HG02840 (cell line): ENCODE data around the gene KPNA1.

Experiments
- ATAC-seq: cut with Tn5 transposase; IDR thresholded peaks from one replicate; pipeline ENCODE4 v1.9.1; 2021; ENCODE audit warnings: mild to moderate bottlenecking, moderate library complexity, moderate number of reproducible peaks; ENCODE audit not compliant: unreplicated experiment, low FRiP score

The KPNA1 gene

GRCh38 chr3:122514123-122515019 lies at the start of gene KPNA1:
TSS of gene KPNA1 (minus strand) at chr3:122514939. CDS start at chr3:122496565, 18,374 bp downstream.
- peak; percentile 84 for ATAC-seq

- peak; percentile 51 for ATAC-seq
Observed at GRCh38 chr3:122564155-122564912, 49.6 kb upstream of the KPNA1 start, which contains the start of the genes DTX3L and PARP9. TSS of gene DTX3L (plus strand) at chr3:122564338. CDS start at chr3:122564427, 89 bp downstream. TSS of gene PARP9 (minus strand) at chr3:122564300. CDS start at chr3:122559620, 4,680 bp downstream.

DNA sequence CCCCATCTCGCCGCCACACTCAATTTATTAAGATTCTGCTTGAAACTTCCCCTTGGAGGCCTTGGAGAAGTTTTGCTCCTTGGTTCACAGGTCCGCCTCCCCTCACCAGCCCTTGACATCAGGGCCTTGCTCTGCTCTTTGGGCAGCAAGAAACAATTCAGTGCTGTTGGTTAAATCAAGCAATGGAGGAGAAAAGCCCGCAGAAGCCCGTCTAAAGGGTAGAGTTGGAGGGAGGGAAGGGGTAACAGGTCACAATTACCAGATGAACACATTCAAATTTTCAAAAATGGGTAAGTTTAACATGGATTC lies 48.9 kb upstream of the KPNA1 start:
- no peak for ATAC-seq

DNA sequence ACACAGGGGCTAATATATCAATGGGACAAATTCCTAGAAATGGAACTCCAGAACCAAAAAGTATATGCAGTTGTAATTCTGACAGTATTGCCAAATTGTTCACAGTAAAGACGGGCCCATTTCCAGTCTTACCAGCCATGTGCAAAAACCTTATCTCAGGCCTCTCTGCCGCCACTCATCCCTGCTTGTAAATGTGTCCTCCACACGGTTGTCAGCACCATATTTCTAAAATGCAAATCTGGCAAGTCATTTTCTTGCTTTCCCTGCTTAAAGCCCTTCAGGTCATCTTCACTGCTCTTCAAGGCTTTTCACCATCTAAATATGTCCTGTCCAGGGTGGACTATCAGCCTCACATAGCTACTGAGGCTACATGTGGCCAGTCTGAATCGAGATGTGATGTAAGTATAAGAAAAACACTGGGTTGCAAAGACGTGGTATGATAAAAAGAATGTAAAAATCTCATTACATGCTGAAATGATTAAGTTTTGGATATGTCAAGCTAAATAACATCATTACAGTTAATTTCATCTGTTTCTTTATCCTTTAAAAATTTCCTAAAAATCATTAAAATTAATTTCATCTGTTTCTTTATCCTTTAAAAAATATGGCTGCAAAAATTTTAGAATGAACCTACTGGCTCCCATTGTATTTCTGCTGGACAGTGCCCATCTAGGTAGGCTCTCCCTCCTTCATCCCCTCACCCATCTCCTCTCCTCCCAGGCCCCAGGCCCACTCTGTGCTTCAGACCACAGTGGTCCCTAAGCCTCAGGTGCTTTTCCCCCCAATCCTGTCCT lies 48.4 kb upstream of the KPNA1 start:
- ATAC-seq = no peak

DNA sequence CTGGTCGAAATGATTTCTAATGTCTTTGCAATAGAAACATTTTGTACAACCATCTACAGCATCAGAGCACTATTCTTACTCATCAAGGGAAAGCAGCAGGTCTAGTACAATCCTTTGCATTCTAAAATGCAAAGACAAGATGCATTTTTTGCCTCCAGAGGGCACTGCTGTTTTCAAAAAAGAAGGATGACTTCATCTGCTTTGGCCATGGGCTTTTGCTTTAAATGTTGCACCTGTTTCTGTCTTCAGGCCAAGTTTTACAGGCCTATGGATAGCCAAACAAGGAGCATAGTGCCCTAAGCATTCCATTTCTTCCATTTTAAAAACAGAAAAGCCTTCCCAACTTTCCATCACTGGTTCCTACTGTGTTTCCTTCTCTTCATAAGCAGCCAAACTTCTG lies 45.9 kb upstream of the KPNA1 start:
- no peak for ATAC-seq

GRCh38 chr3:122559906-122560305 lies 45.2 kb upstream of the KPNA1 start:
- no peak for ATAC-seq

GRCh38 chr3:122558605-122559004 lies 43.9 kb upstream of the KPNA1 start:
- ATAC-seq = no peak

DNA sequence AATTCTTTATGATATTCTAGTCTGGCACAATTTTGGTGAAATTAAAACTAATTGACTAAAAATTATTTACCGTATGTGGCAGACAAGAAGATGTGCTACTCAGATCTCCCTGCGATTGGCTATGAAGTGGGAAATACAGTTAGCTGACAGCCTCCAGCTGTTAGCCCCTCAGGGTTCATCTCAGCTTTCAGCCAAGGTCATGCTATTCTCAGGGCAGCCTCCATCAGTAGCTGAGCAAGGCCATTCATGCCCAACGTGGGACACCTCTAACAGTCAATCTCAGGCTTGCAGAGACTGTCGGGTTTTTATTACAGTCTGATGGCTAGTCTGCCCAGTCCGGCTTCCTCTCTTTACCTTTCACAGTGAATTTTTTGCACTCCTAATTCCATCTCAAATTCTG lies 42.6 kb upstream of the KPNA1 start:
- no peak for ATAC-seq

GRCh38 chr3:122555275-122556071 lies 40.7 kb upstream of the KPNA1 start:
- no peak for ATAC-seq

- no peak for ATAC-seq
Observed at GRCh38 chr3:122553171-122553570, 38.4 kb upstream of the KPNA1 start.

GRCh38 chr3:122548619-122549018 lies 33.9 kb upstream of the KPNA1 start:
- ATAC-seq = no peak

- ATAC-seq = no peak
Observed at GRCh38 chr3:122548076-122548475, 33.3 kb upstream of the KPNA1 start.

- ATAC-seq = no peak
Observed at GRCh38 chr3:122546151-122546550, 31.4 kb upstream of the KPNA1 start.

- ATAC-seq = no peak
Observed at GRCh38 chr3:122538956-122539490, 24.3 kb upstream of the KPNA1 start.

- no peak for ATAC-seq
Observed at GRCh38 chr3:122536632-122537001, 21.9 kb upstream of the KPNA1 start.

DNA sequence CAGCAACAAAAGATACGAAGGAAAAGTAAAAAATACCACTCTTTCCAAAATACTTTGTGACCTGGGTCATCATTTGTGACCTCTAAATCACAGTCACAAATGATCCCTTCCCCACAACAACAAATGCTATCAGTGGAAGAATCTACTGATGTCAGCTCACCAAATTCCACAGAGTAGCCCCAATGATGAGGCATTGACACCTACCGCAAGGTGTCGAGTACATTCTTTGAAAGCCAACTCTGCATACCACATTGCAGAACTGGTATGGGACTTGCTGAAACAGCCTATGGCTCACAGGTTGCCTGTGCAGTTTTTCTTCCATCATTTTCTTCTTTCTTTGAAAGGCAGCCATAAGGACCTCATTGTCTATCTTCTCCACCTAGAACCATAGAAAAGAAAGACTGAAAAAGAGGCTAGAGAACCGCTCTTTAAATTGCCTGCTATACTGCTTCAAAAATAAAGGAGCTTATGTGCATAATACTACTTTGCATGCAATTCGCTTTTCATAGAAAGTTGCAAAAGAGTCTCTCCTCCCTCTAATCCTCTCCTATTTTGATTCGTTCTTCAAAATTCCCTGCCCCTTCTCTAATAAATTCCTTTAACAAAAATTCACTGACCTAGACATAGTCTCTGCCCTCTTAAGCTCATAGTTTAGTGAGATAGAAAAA lies 21.4 kb upstream of the KPNA1 start:
- no peak for ATAC-seq

GRCh38 chr3:122533931-122534334 lies 19.2 kb upstream of the KPNA1 start:
- ATAC-seq = peak; percentile 92

- ATAC-seq = no peak
Observed at GRCh38 chr3:122533480-122533879, 18.7 kb upstream of the KPNA1 start.

DNA sequence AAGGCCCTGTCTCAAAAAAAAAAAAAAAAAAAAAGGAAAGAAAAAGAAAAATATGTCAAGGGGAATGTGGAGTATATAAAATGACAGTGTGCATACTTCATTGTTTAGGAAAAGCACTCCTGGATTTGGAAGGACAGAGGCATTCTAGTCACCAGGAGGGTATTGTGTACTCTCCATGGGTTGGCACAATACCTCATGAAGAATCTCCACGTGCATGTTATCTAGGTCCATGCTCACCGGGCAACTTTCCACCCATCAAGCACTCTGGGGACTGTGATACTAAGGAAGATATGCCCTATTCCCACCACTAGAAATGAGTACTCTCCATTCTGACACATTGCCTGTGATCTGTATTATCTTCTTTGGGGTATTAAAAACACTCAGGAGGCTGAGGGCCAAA lies 15.4 kb upstream of the KPNA1 start:
- no peak for ATAC-seq
